H9 (cell line): ENCODE results near the gene SUFU. TPM values are rescaled to one million over a fixed set of nuclear protein-coding genes. Genes with fewer than 3 reads are reported as not detected.

Experiments
- DNase-seq: peaks from one replicate; pipeline ENCODE4 v3.0.0-alpha.2; 2017
- H2AFZ ChIP-seq: one replicate; pipeline ENCODE4 v1.6.1; 2013; ENCODE audit warnings: mild to moderate bottlenecking, low read length, control low read depth, moderate library complexity
- H2AK5ac ChIP-seq: 2 replicates; pipeline ENCODE4 v1.6.1; 2013; ENCODE audit warnings: low read length, control low read depth, mixed read lengths; ENCODE audit not compliant: insufficient read length
- H2BK120ac ChIP-seq: one replicate; pipeline ENCODE4 v1.6.1; 2013; ENCODE audit warnings: low read depth, mild to moderate bottlenecking, low read length, control low read depth, inconsistent platforms; ENCODE audit not compliant: poor library complexity, severe bottlenecking
- H2BK12ac ChIP-seq: 2 replicates; pipeline ENCODE4 v1.6.1; 2013; ENCODE audit warnings: low read length, control low read depth, mixed read lengths, low read depth; ENCODE audit not compliant: insufficient read length
- H2BK15ac ChIP-seq: 2 replicates; pipeline ENCODE4 v1.6.1; 2013; ENCODE audit warnings: low read depth, low read length, control low read depth
- H2BK20ac ChIP-seq: one replicate; pipeline ENCODE4 v1.6.1; 2013; ENCODE audit warnings: low read depth, mild to moderate bottlenecking, low read length, control low read depth, inconsistent platforms; ENCODE audit not compliant: poor library complexity, severe bottlenecking
- H2BK5ac ChIP-seq: 2 replicates; pipeline ENCODE4 v1.6.1; 2013; ENCODE audit warnings: low read length, control low read depth, mixed read lengths; ENCODE audit not compliant: insufficient read length
- H3K14ac ChIP-seq: 2 replicates; pipeline ENCODE4 v1.6.1; 2013; ENCODE audit warnings: low read length, control low read depth; ENCODE audit not compliant: insufficient read depth
- H3K18ac ChIP-seq: 2 replicates; pipeline ENCODE4 v1.6.1; 2013; ENCODE audit warnings: low read depth, mild to moderate bottlenecking, mixed read lengths, low read length, control low read depth; ENCODE audit not compliant: insufficient read length
- H3K23ac ChIP-seq: 2 replicates; pipeline ENCODE4 v1.6.1; 2013; ENCODE audit warnings: low read length, control low read depth, mixed read lengths, low read depth; ENCODE audit not compliant: insufficient read length
- H3K23me2 ChIP-seq: 2 replicates; pipeline ENCODE4 v1.6.1; 2013; ENCODE audit warnings: low read depth, mild to moderate bottlenecking, mixed read lengths, low read length, control low read depth; ENCODE audit not compliant: insufficient read length, poor library complexity, severe bottlenecking
- H3K27ac ChIP-seq: 2 replicates; pipeline ENCODE4 v1.5.1; 2013; ENCODE audit warnings: low read length, control low read depth, mixed read lengths, low read depth; ENCODE audit not compliant: insufficient read length
- H3K27me3 ChIP-seq: 2 replicates; pipeline ENCODE4 v1.6.1; 2013; ENCODE audit warnings: low read length, control low read depth, inconsistent platforms; ENCODE audit not compliant: insufficient read depth
- H3K4ac ChIP-seq: 2 replicates; pipeline ENCODE4 v1.6.1; 2013; ENCODE audit warnings: low read depth, mild to moderate bottlenecking, control low read depth, inconsistent platforms, low read length, moderate library complexity
- H3K4me1 ChIP-seq: 2 replicates; pipeline ENCODE4 v1.6.1; 2013; ENCODE audit warnings: low read length, control low read depth, inconsistent platforms; ENCODE audit not compliant: insufficient read depth
- H3K4me2 ChIP-seq: 2 replicates; pipeline ENCODE4 v1.6.1; 2013; ENCODE audit warnings: low read length, control low read depth, mixed read lengths; ENCODE audit not compliant: insufficient read length, insufficient read depth
- H3K56ac ChIP-seq: 2 replicates; pipeline ENCODE4 v1.6.1; 2013; ENCODE audit warnings: low read depth, mild to moderate bottlenecking, mixed read lengths, low read length, control low read depth; ENCODE audit not compliant: insufficient read length
- H3K79me1 ChIP-seq: 2 replicates; pipeline ENCODE4 v1.6.1; 2013; ENCODE audit warnings: low read depth, mild to moderate bottlenecking, moderate library complexity, low read length, control low read depth, inconsistent platforms; ENCODE audit not compliant: insufficient read depth, poor library complexity, severe bottlenecking
- H3K79me2 ChIP-seq: 2 replicates; pipeline ENCODE4 v1.6.1; 2013; ENCODE audit warnings: low read length, control low read depth, inconsistent platforms; ENCODE audit not compliant: insufficient read depth
- H3K9ac ChIP-seq: 2 replicates; pipeline ENCODE4 v1.6.1; 2013; ENCODE audit warnings: low read length, control low read depth, mixed read lengths; ENCODE audit not compliant: insufficient read length; ENCODE audit errors: extremely low read depth
- H3K9me3 ChIP-seq: one replicate; pipeline ENCODE4 v1.6.1; 2013; ENCODE audit warnings: low read depth, low read length, inconsistent platforms; ENCODE audit not compliant: control insufficient read depth
- H3T11ph ChIP-seq: one replicate; pipeline ENCODE4 v1.6.1; 2013; ENCODE audit warnings: mild to moderate bottlenecking, low read length, control low read depth, inconsistent platforms
- H4K20me1 ChIP-seq: one replicate; pipeline ENCODE4 v1.6.1; 2013; ENCODE audit not compliant: control insufficient read depth, insufficient read length, insufficient read depth
- H4K5ac ChIP-seq: 2 replicates; pipeline ENCODE4 v1.6.1; 2013; ENCODE audit warnings: low read depth, mild to moderate bottlenecking, mixed read lengths, low read length, control low read depth; ENCODE audit not compliant: insufficient read length
- H4K8ac ChIP-seq: replicated peaks from 2 replicates; pipeline ENCODE4 v1.6.1; 2013; ENCODE audit warnings: low read length, control low read depth, mixed read lengths, low read depth; ENCODE audit not compliant: insufficient read length
- H4K91ac ChIP-seq: 2 replicates; pipeline ENCODE4 v1.6.1; 2013; ENCODE audit warnings: low read depth, mild to moderate bottlenecking, moderate library complexity, mixed read lengths, low read length, control low read depth; ENCODE audit not compliant: insufficient read length
- H3K27ac Mint-ChIP-seq, 3 experiments: 2 replicates in 2 of 3; 3 replicates in 1 of 3; pipeline ENCODE4 v1.8.0; 2020 to 2021; ENCODE audit warnings: mixed read lengths in 3 of 3, mild to moderate bottlenecking in 1 of 3, moderate library complexity in 1 of 3
- H3K27me3 Mint-ChIP-seq: 2 replicates; pipeline ENCODE4 v1.8.0; 2021; ENCODE audit warnings: low read depth, mild to moderate bottlenecking, moderate library complexity, mixed read lengths
- H3K36me3 Mint-ChIP-seq, 3 experiments: 2 replicates in 2 of 3; 3 replicates in 1 of 3; pipeline ENCODE4 v1.8.0; 2020 to 2021; ENCODE audit warnings: low read depth in 3 of 3, mixed read lengths in 3 of 3; ENCODE audit not compliant: insufficient read depth in 1 of 3
- H3K4me1 Mint-ChIP-seq, 2 experiments: 2 replicates each; pipeline ENCODE4 v1.8.0; 2020; ENCODE audit warnings: mixed read lengths in 2 of 2
- H3K4me3 Mint-ChIP-seq, 2 experiments: 2 replicates in 1 of 2; 3 replicates in 1 of 2; pipeline ENCODE4 v1.8.0; 2020 to 2021; ENCODE audit warnings: mild to moderate bottlenecking in 2 of 2, mixed read lengths in 2 of 2, moderate library complexity in 1 of 2
- H3K9me3 Mint-ChIP-seq, 2 experiments: 2 replicates in 1 of 2; 3 replicates in 1 of 2; pipeline ENCODE4 v1.8.0; 2020; ENCODE audit warnings: mild to moderate bottlenecking in 2 of 2, mixed read lengths in 2 of 2, moderate library complexity in 1 of 2
- CTCF ChIP-seq: fragments of 200-600 bp; sonication (generic); conservative IDR thresholded peaks from 3 replicates; pipeline ENCODE4 v1.8.0; 2021; ENCODE audit warnings: antibody characterized with exemption, mild to moderate bottlenecking
- WGBS: extraction: QIAGEN DNeasy Blood & Tissue Kit; methylation state at CpG from one replicate; pipeline ENCODE4 v1.1.7; 2013; ENCODE audit warnings: missing lambda C conversion rate, low lambda C conversion rate, mixed read lengths; ENCODE audit not compliant: insufficient read length; ENCODE audit errors: extremely low coverage; 5-methylcytosine and 5-hydroxymethylcytosine counted together
- total RNA-seq: library from RNA; stranded (reverse); gene quantifications from 2 replicates; pipeline ENCODE4 v1.2.1, GENCODE V29; 2021

Gene SUFU
- total RNA-seq, 1 experiment from 2014 or later: 9.5 TPM

DNA sequence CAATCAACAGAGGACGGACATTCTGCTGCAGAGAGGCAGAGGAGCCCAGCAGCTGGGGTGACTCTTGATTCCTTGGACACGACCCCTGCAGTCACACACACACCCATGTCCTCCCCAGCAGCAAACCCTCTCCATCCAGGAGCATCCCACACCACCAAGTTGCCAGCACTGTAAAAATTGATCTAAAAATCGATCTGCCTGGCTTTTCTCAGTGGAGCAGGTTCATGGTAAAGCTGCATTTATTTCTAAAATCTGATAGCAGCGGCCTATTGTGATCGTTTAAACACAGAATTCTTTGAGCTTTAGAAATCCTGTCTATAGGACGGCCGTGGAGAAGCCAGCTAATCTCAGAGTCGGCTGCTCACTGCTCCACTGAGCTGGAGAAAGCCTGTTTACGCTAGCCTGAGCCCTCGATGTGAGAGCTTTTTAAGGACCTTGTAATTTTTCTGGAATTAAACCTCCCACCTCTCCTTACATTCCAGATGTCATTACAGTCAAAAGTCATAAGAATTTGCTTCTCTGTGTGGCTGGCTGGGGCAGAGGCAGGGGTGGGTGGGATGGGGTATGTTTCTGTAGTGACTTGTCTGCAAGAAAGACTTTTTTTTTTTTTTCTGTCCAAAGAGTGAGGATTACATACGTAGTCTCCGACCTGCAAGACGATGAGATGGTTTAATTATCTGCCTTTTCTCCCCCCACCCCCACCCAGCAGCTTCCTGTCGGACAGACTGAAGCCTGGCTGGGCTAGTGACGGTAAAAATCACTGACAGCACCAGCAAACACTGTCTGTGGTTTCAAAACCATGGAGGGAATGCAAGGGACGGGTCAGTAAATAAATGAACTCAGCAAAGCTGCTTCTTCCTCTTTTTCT lies 172.1 kb downstream of the SUFU start:
- no peak overlapping the region for H3K18ac ChIP-seq
- no peak overlapping the region for H2BK20ac ChIP-seq
- WGBS: no CpG with 5 or more reads among the region's 16 CpGs
- no peaks in the 10 kb centered on the region for H3K9me3 ChIP-seq
- no peak overlapping the region for H3K4me2 ChIP-seq
- Mint-ChIP-seq H3K27ac (peak overlapping the region; percentile 35 to 95 (median 51); a peak in 3 of 7 replicates), H3K36me3 (peaks cover 0 to 5% (median 3%) of the 10 kb centered on the region in 3 experiments; a peak in 1 of 7 replicates), H3K9me3 (no peaks in the 10 kb centered on the region), H3K27me3 (no peaks in the 10 kb centered on the region), H3K4me3 (peak overlapping the region in 1 of 2 experiments; percentile 62; a peak in 3 of 5 replicates), H3K4me1 (peaks cover 71 to 77% of the 10 kb centered on the region in 2 experiments)
- no peaks in the 10 kb centered on the region for H3K79me1 ChIP-seq
- H2BK120ac ChIP-seq: no peak overlapping the region
- no peak overlapping the region for H3K9ac ChIP-seq
- H2BK15ac ChIP-seq: no peak overlapping the region
- H3K56ac ChIP-seq: no peak overlapping the region
- H3K4me1 ChIP-seq: peaks cover 15% of the 10 kb centered on the region; the same call in 1 of the 2 replicates
- H3K27me3 ChIP-seq: no peaks in the 10 kb centered on the region
- H3T11ph ChIP-seq: no peak overlapping the region
- no peak overlapping the region for H3K27ac ChIP-seq
- no peak overlapping the region for H2BK12ac ChIP-seq
- H4K8ac ChIP-seq: no peak overlapping the region
- no peak overlapping the region for H2AK5ac ChIP-seq
- no peak overlapping the region for H2BK5ac ChIP-seq
- H3K23me2 ChIP-seq: no peaks in the 10 kb centered on the region
- H3K14ac ChIP-seq: no peak overlapping the region
- no peak overlapping the region for H4K5ac ChIP-seq
- DNase-seq: no peak
- H4K20me1 ChIP-seq: no peaks in the 10 kb centered on the region
- TF ChIP-seq CTCF: no peak
- H3K23ac ChIP-seq: no peak overlapping the region
- H3K79me2 ChIP-seq: no peaks in the 10 kb centered on the region
- no peak overlapping the region for H4K91ac ChIP-seq
- no peak overlapping the region for H3K4ac ChIP-seq
- H2AFZ ChIP-seq: no peak overlapping the region
